Upper lobe of left lung (tissue), 4 donors: ENCODE measurements around the gene CCDC87.

Experiments used
- CTCF ChIP-seq, 6 experiments: fragments of 450-650 bp in 4 of 6; fragments of 200-600 bp in 2 of 6; sonication (generic) in 2 of 6; IDR thresholded peaks; one replicate each; pipeline ENCODE4 v1.5.1; 2016 to 2019; ENCODE audit warnings: antibody characterized with exemption in 6 of 6
- EP300 ChIP-seq, 4 donors: sonication (generic); formaldehyde crosslinking; IDR thresholded peaks; one replicate each; pipeline ENCODE4 v1.5.1; 2017; ENCODE audit warnings: antibody characterized with exemption in 4 of 4, control low read depth in 2 of 4
- POLR2A ChIP-seq, 4 donors: fragments of 450-650 bp; IDR thresholded peaks; one replicate each; pipeline ENCODE4 v1.5.1; 2016 to 2017; ENCODE audit warnings: antibody characterized with exemption in 4 of 4, mild to moderate bottlenecking in 2 of 4
- POLR2AphosphoS5 ChIP-seq, 2 donors: sonication (generic); formaldehyde crosslinking; IDR thresholded peaks; one replicate each; pipeline ENCODE4 v1.5.1; 2017; ENCODE audit warnings: antibody characterized with exemption in 2 of 2

DNA sequence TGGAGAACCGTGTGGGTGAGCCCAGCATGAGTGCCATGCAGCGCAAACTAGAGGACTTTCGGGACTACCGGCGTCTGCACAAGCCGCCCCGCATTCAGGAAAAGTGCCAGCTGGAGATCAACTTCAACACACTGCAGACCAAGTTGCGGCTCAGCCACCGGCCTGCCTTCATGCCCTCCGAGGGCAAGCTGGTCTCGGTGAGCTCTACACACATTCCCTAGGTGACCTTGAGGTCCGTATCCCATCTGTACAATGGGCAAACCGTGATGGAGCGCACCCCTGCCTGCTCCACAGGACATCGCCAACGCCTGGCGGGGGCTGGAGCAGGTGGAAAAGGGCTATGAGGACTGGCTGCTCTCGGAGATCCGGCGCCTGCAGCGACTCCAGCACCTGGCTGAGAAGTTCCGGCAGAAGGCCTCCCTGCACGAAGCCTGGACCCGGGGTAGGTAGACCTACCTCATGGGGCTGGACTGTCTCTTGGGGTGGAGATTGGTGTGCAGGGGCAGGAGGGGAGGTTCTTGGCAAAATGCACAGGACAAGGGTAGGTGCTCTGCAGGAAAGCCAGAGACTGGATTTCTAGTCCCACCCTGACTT is 35.0 kb downstream of the CCDC87 start:
- TF ChIP-seq POLR2A (IDR thresholded peaks at IDR 0.05): no peak
- TF ChIP-seq CTCF (IDR thresholded peaks at IDR 0.05): no peak
- no peak for TF ChIP-seq POLR2AphosphoS5 (IDR thresholded peaks at IDR 0.05)
- no peak for TF ChIP-seq EP300 (IDR thresholded peaks at IDR 0.05)
